ENCODE results near the gene KDM5B. TPM values are rescaled to one million over a fixed set of nuclear protein-coding genes. Genes with fewer than 3 reads are reported as not detected.
A peak's percentile ranks its signal among the peaks of the same experiment; 100 is the strongest.
"Not testable (repeated sequence)": the region's sequence is repeated elsewhere in the genome, so short reads cannot be mapped to it uniquely, and the experiment has no call there.

Gene KDM5B
- total RNA-seq (2014; rRNA removed; shearing (Covaris generic)) = 58.6 and 59.2 TPM in 2 replicates

DNA sequence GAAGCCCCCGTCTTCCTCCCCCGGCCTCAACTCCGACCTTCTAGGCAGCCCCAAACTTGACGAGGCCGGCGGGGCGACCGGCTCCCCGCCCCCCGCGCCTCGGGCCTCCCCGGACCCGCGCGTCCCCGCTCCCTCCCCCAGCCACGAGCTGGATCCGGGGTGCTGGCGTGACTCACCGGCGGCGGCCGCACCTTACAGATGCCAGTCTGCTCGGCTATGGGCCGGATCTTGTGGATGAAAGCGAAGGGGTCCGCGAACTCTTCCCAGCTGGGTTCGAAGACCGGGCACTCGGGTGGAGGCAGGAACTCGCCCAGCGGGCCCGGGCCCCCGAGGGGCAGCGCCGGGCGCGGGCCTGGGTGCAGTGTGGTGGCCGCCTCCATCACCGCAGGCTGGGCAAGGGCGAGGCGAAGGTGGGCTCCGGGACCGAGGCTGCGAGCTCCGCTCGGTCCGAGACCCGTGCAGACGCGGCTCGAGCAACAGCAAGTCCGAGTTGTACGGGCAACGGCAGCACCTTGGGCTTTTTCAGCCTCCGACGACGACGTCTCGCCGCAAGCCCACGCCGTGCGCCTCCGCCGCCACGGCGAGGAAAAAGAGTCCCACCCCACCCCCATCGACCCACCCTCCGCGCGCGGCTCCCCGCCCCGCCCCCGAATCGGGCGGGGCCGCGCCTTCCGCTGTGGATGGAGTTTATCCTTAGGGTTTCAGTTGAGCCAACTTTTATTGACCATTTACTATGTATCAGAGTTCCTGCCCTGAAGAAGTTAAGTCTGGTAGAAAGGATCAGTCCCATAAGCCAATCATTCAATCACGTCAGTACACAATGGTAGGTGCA, at the start of gene KDM5B:
KDM5B (minus strand) TSS at position 496 of the 832 bp plus-strand sequence; CDS start at position 380, 116 bp downstream.
- DNase-seq (ENCODE audit: low spot score) = peak; percentile 57

- no peak for DNase-seq (ENCODE audit: low spot score)
Observed at GRCh38 chr1:202857136-202857610, 49.0 kb upstream of the KDM5B start.

DNA sequence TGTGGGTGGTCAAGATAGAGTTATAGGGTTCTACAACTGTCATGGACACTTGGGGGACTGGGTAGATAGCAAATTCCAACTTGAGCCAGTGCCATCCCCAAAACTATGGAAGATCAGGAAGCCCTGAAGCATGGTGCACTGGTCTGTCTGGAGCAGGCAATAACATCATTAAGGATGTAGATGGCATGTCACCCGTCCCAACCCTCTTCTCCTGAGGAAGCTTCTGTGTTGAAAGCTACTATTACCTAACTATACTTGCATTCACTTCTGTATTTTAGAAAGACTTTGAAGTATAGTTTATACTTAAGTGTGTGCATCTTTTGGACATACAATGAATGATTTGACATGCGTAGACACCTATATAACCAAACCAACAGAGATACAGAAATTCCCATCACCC, 47.8 kb upstream of the KDM5B start:
- DNase-seq (ENCODE audit: low spot score) = no peak

DNA sequence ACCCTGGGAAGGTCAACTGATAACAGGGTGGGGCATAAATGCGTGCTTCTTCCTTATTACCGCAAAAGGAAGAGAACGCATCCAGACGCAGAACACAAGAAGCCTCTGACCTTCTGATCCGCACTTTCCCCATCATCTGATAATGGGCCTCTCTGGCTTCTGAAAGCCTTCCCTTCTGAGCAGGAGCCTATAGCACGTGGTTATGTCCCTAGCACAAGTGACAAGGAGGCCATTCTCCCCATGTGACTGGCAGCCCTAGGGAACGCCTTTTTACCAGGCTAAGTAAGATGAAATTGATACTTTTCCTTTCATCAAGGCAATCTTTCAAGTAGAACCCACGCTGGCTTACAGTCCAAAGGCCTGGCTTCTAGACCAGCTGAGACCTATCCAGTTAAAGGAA, 46.6 kb upstream of the KDM5B start:
- no peak for DNase-seq (ENCODE audit: low spot score)

DNA sequence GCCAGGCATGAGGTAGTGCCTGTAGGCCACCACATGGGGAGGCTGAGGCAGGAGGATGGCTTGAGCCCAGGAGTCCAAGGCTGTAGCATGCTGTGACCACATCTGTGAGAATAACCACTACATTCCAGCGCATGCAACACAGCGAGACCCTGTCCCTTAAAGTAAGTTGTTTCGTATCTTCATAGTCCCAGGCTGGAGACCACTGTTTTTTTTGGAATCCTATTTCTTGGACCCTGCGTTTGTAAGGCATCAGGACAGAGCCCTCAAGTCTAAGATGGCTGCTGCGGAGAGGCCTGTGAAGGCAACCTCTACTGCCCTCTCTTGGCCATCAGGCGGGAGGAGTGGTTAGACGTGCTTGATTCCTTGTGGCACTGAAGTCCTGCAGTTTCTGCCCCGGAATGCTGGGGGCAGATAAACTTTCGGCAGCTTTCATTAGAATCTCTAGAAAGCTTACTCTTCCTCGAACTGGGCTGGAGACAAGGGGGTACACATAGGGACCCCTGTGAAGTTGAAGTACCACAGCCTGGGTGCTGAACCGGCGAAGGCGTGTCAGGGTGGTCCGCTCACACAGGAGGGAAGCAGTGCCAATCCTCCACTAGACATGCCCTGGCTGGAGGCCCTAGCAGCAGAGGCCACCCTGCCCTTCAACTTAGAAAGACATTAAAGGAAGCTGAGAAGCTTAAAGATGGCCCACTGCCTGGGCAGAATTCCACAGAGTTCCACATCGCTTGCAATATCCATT, 44.1 kb upstream of the KDM5B start:
- peak; percentile 77 for DNase-seq (ENCODE audit: low spot score)

GRCh38 chr1:202850593-202851362, 42.6 kb upstream of the KDM5B start:
- DNase-seq (ENCODE audit: low spot score) = no peak

GRCh38 chr1:202848191-202848542, 39.9 kb upstream of the KDM5B start:
- DNase-seq (ENCODE audit: low spot score) = no peak

GRCh38 chr1:202844935-202845334, 36.7 kb upstream of the KDM5B start:
- DNase-seq (ENCODE audit: low spot score) = no peak

GRCh38 chr1:202844259-202844658, 36.0 kb upstream of the KDM5B start:
- DNase-seq (ENCODE audit: low spot score) = no peak

DNA sequence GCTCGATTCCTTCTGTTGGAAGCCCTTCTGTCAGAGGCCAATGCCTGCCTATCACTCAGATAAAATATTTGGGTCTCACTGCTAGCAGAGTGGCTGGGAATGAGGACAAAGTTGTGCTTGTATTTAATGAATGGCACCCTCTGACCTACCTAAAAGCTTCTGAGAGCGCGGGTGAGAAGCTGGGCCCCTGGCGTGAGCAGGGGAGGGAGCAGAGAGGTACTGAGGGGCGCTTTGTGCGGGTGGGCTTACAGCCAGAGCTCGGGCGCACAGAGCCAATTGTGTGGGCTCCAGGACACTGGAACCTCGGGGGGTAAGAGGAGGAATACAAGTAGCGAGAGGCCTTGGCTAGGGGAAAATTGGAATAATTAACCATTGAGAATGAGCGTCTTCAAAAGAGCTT, 34.9 kb upstream of the KDM5B start:
- DNase-seq (ENCODE audit: low spot score) = no peak

DNA sequence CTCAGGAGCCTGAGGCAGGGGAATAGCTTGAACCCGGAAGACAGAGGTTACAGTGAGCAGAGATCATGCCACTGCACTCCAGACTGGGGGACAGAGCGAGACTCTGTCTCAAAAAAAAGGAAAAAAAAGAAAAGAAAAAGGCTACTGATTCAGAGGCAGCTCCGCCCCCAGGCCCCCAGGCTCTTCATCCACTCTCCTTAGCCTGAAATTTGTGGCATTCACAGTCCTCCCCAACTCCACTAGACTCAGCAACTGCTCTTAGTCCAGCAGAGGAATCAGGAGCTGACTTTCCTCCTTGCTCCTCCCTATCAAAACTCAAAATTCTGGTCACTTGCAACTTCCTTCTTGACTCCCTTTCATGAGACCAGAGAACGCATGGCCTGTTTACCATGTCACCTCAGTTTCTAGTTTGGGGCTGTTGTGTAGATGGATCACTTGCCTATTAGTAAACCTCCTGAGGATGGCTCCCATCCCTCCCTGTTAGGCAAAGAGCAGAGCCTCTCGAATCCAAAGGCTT, 29.6 kb upstream of the KDM5B start:
- no peak for DNase-seq (ENCODE audit: low spot score)

DNA sequence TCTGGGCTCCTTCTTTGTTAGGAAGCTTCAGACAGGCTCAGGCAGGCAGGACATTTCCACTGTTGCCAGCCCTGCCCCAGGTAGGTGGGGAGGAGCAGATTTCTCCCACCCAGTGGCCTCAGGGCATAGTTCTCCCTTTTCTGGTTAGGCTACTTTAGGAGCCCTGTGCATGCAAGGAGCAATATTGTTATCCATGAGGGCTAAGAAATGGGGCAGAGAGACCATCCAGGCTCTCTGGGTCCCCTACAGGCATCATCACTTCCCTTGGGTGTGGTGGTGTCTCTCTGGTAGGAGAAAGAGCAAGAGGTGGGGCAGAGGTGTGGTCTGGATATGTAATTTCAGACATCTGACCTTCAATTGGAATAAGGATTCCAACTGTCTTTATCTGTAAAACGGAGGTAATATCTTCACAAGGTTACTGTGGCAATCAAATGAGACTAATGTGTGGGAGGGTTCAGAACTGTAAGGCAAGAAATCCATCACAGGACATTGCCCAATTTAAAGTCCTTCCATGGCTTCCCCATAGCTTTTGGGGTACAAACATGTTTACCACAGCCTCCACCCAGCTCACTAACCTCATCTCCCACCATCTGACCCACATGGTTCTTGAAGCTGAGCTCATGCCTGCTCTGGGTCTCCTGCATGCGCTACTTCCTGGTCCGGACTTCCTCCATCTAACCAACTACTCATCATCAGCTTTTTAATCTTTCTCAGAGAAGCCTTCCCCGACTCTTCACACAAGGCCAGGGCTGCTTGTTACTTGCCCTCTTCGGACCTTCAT, 28.6 kb upstream of the KDM5B start:
- no peak for DNase-seq (ENCODE audit: low spot score)

DNA sequence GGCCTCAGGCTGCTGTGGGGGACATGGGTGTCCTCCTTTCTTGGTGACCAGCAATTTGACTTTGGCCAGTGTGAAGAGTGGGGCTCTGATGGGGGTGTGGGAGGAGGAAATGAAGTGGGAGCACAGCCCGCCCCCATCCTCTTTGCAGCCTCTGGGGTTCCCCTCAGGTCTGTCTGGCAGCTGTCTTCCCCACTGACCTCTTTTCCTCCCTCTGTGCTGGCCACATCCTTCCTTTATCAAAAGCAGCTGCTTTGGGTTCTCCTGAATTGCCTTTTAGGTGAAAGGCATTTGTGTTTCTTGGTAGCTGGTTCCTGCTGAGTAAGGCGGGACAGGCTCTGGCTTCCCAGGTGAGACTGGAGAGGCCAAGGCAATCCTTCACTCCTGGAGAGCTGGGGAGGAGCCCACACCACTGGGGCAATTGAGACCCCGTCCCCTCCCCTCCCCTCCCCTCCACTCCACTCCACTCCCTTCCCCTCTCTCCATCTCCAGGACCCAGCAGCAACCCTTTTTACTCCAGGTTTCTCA, 27.4 kb upstream of the KDM5B start:
- no peak for DNase-seq (ENCODE audit: low spot score)

GRCh38 chr1:202834771-202835547, 26.7 kb upstream of the KDM5B start:
- DNase-seq (ENCODE audit: low spot score) = no peak

GRCh38 chr1:202831906-202832305, 23.7 kb upstream of the KDM5B start:
- DNase-seq (ENCODE audit: low spot score) = no peak

- DNase-seq (ENCODE audit: low spot score) = not testable (repeated sequence)
Observed at GRCh38 chr1:202829223-202829622, 21.0 kb upstream of the KDM5B start.

DNA sequence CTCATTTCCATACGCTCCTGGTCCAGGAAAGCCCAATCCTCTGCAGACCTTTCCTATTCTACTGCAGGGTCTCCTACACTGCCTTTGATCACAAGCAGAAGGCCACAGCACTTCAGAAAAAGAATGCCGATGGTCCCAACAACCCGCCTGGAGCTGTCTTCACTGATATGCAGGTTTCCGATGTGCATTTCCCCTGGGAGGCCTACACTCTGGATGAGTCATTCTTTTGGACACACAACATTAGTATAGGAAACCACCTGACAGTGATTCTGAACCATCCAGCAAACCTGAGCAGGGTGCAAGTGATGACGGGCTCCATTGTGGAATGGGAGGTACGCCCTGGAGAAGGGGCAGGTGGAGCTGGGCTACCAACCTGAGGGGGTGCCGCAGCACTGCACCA, 17.5 kb upstream of the KDM5B start:
- DNase-seq (ENCODE audit: low spot score) = no peak

- peak; percentile 54 for DNase-seq (ENCODE audit: low spot score)
Observed at GRCh38 chr1:202821467-202821866, 13.2 kb upstream of the KDM5B start.

DNA sequence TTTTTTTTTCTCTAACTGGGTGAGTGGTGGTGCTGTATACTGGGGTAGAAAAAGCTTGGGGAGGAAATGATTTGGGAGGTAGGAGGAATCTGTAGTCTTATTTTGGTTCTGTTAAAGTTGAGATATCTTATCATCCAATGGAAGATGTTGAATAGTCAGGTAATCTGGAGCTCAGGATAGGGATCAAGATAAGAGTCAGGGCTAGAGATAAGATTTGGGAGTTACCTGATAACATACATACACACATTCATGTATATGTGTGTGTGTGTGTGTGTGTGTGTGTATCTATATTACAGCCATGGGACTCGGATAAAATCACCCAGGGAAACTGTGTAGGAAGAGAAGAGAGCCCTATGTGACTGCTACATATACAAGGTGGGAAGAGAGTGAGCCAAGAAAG, 10.6 kb upstream of the KDM5B start:
- no peak for DNase-seq (ENCODE audit: low spot score)

DNA sequence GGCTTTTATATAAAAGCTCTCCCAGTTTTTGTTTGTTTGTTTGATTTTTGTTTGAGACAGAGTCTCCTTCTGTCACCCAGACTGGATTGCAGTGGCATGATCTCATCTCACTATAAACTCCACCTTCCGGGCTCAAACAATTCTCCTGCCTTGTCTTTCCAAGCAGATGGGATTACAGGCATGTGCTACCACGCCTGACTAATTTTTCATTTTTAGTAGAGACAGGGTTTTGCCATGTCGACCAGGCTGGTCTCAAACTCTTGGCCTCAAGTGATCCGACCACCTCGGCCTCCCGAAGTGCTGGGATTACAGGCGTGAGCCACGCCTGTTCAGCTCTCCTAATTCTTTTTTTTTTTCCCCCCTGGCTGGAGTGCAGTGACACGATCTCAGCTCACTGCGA, 6.9 kb upstream of the KDM5B start:
- DNase-seq (ENCODE audit: low spot score) = no peak
